NB4 (cell line): ENCODE results near the gene SOX8.

Experiments used
- MYC ChIP-seq: IDR thresholded peaks from 2 replicates; pipeline ENCODE4 v1.6.1; 2011; ENCODE audit warnings: low read depth, low read length
- POLR2A ChIP-seq: IDR thresholded peaks from 2 replicates; pipeline ENCODE4 v1.6.1; 2011; ENCODE audit warnings: mild to moderate bottlenecking; ENCODE audit not compliant: insufficient read length; ENCODE audit errors: extremely low read depth
- TF ChIP-seq, protein P1 (sequence below): IDR thresholded peaks from one replicate; pipeline ENCODE4 v1.5.1; 2012; ENCODE audit warnings: low read depth, low read length
- TF ChIP-seq, protein P2 (sequence below): IDR thresholded peaks from 2 replicates; pipeline ENCODE4 v1.6.1; 2011; ENCODE audit warnings: low read depth, low read length

DNA sequence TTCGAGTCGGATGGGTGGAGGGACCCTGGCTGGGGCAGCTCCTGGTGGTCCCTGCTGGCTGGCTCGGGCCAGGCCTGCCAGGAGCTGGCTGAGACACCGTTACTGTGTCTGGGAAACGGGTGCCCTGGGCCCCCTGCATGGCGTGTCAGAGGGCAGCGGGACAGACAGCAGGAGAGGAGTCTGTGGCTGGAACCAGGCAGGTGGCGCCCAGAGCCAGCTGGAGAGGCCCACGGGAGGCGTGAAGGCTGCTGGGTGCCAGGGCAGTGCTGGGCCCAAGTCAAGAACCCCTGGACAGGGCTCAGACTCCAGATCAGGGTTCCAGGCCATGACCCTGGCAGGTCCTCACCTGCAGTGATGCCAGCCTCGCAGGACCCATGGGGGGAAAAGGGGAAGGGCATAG is 16.6 kb downstream of the SOX8 start:
- TF ChIP-seq, protein P1, sequence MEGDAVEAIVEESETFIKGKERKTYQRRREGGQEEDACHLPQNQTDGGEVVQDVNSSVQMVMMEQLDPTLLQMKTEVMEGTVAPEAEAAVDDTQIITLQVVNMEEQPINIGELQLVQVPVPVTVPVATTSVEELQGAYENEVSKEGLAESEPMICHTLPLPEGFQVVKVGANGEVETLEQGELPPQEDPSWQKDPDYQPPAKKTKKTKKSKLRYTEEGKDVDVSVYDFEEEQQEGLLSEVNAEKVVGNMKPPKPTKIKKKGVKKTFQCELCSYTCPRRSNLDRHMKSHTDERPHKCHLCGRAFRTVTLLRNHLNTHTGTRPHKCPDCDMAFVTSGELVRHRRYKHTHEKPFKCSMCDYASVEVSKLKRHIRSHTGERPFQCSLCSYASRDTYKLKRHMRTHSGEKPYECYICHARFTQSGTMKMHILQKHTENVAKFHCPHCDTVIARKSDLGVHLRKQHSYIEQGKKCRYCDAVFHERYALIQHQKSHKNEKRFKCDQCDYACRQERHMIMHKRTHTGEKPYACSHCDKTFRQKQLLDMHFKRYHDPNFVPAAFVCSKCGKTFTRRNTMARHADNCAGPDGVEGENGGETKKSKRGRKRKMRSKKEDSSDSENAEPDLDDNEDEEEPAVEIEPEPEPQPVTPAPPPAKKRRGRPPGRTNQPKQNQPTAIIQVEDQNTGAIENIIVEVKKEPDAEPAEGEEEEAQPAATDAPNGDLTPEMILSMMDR: no peak
- TF ChIP-seq POLR2A (no peak), MYC (no peak)
- TF ChIP-seq, protein P2, sequence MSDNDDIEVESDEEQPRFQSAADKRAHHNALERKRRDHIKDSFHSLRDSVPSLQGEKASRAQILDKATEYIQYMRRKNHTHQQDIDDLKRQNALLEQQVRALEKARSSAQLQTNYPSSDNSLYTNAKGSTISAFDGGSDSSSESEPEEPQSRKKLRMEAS: no peak
